Testis (tissue), 3 donors: ENCODE measurements around the gene LHX4. TPM values are rescaled to one million over a fixed set of nuclear protein-coding genes. Genes with fewer than 3 reads are reported as not detected.

ENCODE experiments used
- DNase-seq: peaks from one replicate; pipeline ENCODE4 v3.0.0-alpha.2; 2019
- H3K27ac ChIP-seq, 2 donors: fragments of 200-600 bp; sonication (generic); one replicate each; pipeline ENCODE4 v1.5.1; 2019
- H3K27me3 ChIP-seq: fragments of 200-600 bp; sonication (generic); one replicate; pipeline ENCODE4 v1.5.1; 2019
- H3K36me3 ChIP-seq: fragments of 200-600 bp; sonication (generic); one replicate; pipeline ENCODE4 v1.5.1; 2017; ENCODE audit warnings: low read depth; ENCODE audit errors: missing control alignments
- H3K4me1 ChIP-seq: fragments of 200-600 bp; sonication (generic); one replicate; pipeline ENCODE4 v1.5.1; 2019
- H3K4me3 ChIP-seq, 2 donors: fragments of 200-600 bp; sonication (generic); one replicate each; pipeline ENCODE4 v1.5.1; 2017 to 2019
- H3K9me3 ChIP-seq: fragments of 200-600 bp; sonication (generic); one replicate; pipeline ENCODE4 v1.5.1; 2017
- CTCF ChIP-seq, 3 experiments: fragments of 450-650 bp in 2 of 3; fragments of 200-600 bp in 1 of 3; sonication (generic) in 1 of 3; IDR thresholded peaks; one replicate each; pipeline ENCODE4 v1.5.1; 2016 to 2019; ENCODE audit warnings: antibody characterized with exemption in 3 of 3, mild to moderate bottlenecking in 2 of 3, moderate library complexity in 1 of 3
- POLR2A ChIP-seq: fragments of 450-650 bp; IDR thresholded peaks from one replicate; pipeline ENCODE4 v1.6.1; 2017; ENCODE audit warnings: antibody characterized with exemption, mild to moderate bottlenecking, moderate library complexity
- WGBS, 2 donors: methylation state at CpG; one replicate each; pipeline ENCODE4 v1.1.5; 2018; 5-methylcytosine and 5-hydroxymethylcytosine counted together
- intact Hi-C: fragments of 100-400 bp; cut with DNase I; formaldehyde crosslinking; loops from one replicate; pipeline ENCODE4 v1.15.1; 2023; ENCODE audit warnings: low total_unique reads
- polyA plus RNA-seq: library from polyadenylated mRNA; stranded (reverse); fragments of 350-450 nt; fragmentation: Illumina TruSeq; extraction: RNeasy Lipid Tissue Mini Kit (QIAGEN cat#74804); gene quantifications from one replicate; pipeline ENCODE4 v1.2.3, GENCODE V29; 2014; ENCODE audit warnings: low read depth, low replicate concordance; ENCODE audit not compliant: insufficient read depth
- total RNA-seq, 2 donors: library from RNA; depleted of rRNA; stranded (reverse); fragments of >200 nt; gene quantifications; one replicate each; pipeline ENCODE4 v1.2.3, GENCODE V29; 2016

LHX4 gene
- total and polyA plus RNA-seq, 3 donors from 2014 or later: 0.63 to 5.2 (median 1.3) TPM

- Histone ChIP-seq H3K27ac (no peak overlapping the region), H3K27me3 (no peaks in the 10 kb centered on the region), H3K36me3 (no peaks in the 10 kb centered on the region), H3K4me1 (no peaks in the 10 kb centered on the region), H3K4me3 (no peak overlapping the region), H3K9me3 (no peaks in the 10 kb centered on the region)
- intact Hi-C loops: no loop called here
- no peak for TF ChIP-seq CTCF (IDR thresholded peaks at IDR 0.05)
- TF ChIP-seq POLR2A: no peak
- 87 to 91% methylated on average over 7 to 9 of the region's 9 CpGs for WGBS, 2 donors
- no peak for DNase-seq
Measured at GRCh38 chr1:180251526-180252305, 21.7 kb downstream of the LHX4 start.

DNA sequence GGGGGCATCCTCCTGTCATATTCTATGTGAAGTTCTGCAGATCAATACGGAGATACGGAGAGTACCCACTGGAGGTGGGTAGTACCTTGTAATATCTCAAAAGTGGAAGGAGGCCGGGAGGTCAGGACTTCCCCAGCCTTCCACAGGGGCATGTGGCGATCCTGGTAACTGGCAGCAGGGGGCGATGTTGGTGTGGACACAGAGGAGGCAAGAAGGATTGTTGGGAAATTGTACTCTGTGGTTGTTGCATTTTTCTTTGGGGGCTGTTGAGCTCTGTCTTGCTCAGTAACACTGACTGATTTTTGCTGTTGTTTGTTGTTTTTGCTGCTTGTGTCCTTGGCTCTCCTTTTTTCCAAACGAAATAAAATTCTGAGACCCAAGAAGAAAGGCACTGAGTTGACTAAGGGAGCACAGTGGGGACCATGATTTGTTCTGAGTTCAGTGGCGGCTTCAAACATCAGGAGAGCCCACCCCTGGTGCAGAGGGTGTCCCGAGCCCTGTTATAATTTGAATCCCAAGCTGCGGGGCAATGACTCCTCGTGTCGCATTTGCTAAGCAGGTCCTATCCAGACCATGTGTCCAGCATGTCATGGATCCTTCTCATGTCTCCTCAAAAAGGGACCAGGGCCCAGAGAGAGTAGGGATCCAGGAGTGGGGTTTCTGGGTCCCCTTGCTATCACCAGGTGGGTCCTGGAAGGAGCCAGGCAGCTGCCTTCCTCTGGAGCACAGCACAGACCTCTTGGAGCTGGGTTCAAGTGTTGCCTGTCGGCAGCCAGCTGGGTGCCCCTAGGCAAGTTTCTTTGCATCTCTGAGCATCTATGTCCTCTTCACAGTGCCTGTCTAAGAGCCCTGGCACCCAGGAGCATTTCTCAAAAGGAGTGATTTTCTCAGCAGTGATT is 22.8 kb downstream of the LHX4 start:
- Histone ChIP-seq H3K4me1 (no peaks in the 10 kb centered on the region), H3K36me3 (no peaks in the 10 kb centered on the region), H3K27me3 (no peaks in the 10 kb centered on the region), H3K9me3 (no peaks in the 10 kb centered on the region), H3K27ac (no peak overlapping the region), H3K4me3 (no peak overlapping the region)
- 82 to 84% methylated on average over 11 to 12 of the region's 12 CpGs for WGBS, 2 donors
- peak; percentile 80 for DNase-seq
- intact Hi-C loops: no loop called here
- TF ChIP-seq POLR2A (no peak), CTCF (IDR thresholded peaks at IDR 0.05) (peak; percentile 34 to 66 (median 53))

DNA sequence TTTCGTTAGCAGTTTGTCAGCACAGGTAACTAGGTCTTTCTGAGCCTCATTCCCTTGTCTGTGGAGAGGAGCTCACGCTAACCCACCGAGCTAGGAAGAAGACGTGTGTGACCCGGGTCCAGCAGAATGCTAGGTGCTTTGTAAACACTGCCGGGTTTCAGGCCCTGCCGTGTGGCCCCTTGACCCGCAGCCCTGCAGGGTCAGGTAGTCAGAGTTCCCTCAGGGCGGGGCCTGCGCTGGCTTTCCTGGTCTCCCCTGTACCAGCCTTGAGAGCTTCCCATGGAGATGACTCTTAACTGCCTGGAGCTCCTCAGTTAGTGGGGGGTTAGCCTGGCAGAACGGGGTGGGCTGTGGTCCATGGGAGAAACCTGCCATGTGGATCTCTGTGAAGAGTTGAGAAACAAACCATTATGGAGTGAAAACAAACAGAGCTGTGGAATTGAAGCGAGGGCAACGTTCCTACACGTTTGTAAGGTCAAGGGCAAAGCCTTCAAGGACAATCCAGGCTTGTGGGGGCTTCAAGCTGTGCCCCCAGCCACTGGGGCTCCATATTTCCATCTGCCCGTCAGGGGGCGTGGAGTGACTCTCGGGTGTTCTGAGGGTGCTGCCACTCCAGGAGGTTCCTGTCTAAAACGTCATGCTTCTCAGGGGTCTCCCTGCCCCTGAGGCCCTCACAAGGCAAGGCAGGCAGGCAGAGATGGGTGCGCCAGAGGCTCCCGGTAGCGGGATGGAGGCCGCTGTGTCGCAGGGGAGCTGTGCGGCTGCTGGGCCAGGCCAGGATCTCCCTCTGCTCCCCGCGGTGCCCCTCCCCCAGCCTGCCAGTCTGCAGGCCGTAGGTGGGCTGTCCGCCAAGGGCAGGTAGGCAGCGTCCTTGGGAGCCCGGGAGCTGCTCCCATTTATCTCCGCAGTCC is 23.8 kb downstream of the LHX4 start:
- Histone ChIP-seq H3K36me3 (no peaks in the 10 kb centered on the region), H3K4me1 (no peaks in the 10 kb centered on the region), H3K27me3 (no peaks in the 10 kb centered on the region), H3K9me3 (no peaks in the 10 kb centered on the region), H3K4me3 (no peak overlapping the region), H3K27ac (no peak overlapping the region)
- intact Hi-C loops: no loop called here
- no peak for DNase-seq
- 81 to 82% methylated on average over 15 to 31 of the region's 31 CpGs for WGBS, 2 donors
- TF ChIP-seq POLR2A (no peak), CTCF (IDR thresholded peaks at IDR 0.05) (no peak)

- TF ChIP-seq POLR2A (no peak), CTCF (IDR thresholded peaks at IDR 0.05) (no peak)
- H3K27me3 ChIP-seq: no peaks in the 10 kb centered on the region
- no peak overlapping the region for H3K4me3 ChIP-seq
- no peaks in the 10 kb centered on the region for H3K36me3 ChIP-seq
- H3K9me3 ChIP-seq: no peaks in the 10 kb centered on the region
- no peak overlapping the region for H3K27ac ChIP-seq
- H3K4me1 ChIP-seq: no peaks in the 10 kb centered on the region
- WGBS, 2 donors: 82 to 88% methylated on average over 9 of the region's 9 CpGs
- intact Hi-C loops: no loop called here
- no peak for DNase-seq
Measured at GRCh38 chr1:180254496-180254819, 24.4 kb downstream of the LHX4 start.
